Endothelial cell (in vitro differentiated cells): ENCODE data around the gene P3H2. TPM values are rescaled to one million over a fixed set of nuclear protein-coding genes. Genes with fewer than 3 reads are reported as not detected.

ENCODE experiments used
- DNase-seq: peaks from one replicate; pipeline ENCODE4 v3.0.0; 2021; ENCODE audit warnings: low spot score
- H3K27ac Mint-ChIP-seq: one replicate; pipeline ENCODE4 v1.8.0; 2021; ENCODE audit warnings: mixed read lengths, inconsistent platforms; ENCODE audit not compliant: unreplicated experiment
- H3K27me3 Mint-ChIP-seq: one replicate; pipeline ENCODE4 v1.8.0; 2021; ENCODE audit warnings: mild to moderate bottlenecking, moderate library complexity, mixed read lengths, inconsistent platforms; ENCODE audit not compliant: unreplicated experiment
- H3K36me3 Mint-ChIP-seq: one replicate; pipeline ENCODE4 v1.8.0; 2021; ENCODE audit warnings: mild to moderate bottlenecking, low read depth, mixed read lengths, inconsistent platforms; ENCODE audit not compliant: unreplicated experiment
- H3K4me1 Mint-ChIP-seq: one replicate; pipeline ENCODE4 v1.8.0; 2021; ENCODE audit warnings: mild to moderate bottlenecking, mixed read lengths, inconsistent platforms; ENCODE audit not compliant: unreplicated experiment
- H3K4me3 Mint-ChIP-seq: one replicate; pipeline ENCODE4 v1.8.0; 2021; ENCODE audit warnings: mild to moderate bottlenecking, mixed read lengths, inconsistent platforms; ENCODE audit not compliant: unreplicated experiment
- H3K9me3 Mint-ChIP-seq: one replicate; pipeline ENCODE4 v1.8.0; 2021; ENCODE audit warnings: mixed read lengths, inconsistent platforms; ENCODE audit not compliant: unreplicated experiment
- CTCF ChIP-seq: fragments of 200-600 bp; sonication (generic); IDR thresholded peaks from one replicate; pipeline ENCODE4 v1.5.0; 2021; ENCODE audit warnings: antibody characterized with exemption; ENCODE audit not compliant: unreplicated experiment
- total RNA-seq: library from RNA; stranded (reverse); fragmentation: NEBNext Ultra II Directional; extraction: Animal tissue kit (Norgen Biotek cat#: 25700); gene quantifications from one replicate; pipeline ENCODE4 v1.2.1, GENCODE V29; 2021; ENCODE audit not compliant: unreplicated experiment

The P3H2 gene
- total RNA-seq, 1 donor from 2014 or later = 1.5 TPM

GRCh38 chr3:190092250-190092649 is 28.4 kb downstream of the P3H2 start:
- H3K9me3 Mint-ChIP-seq = peaks cover 4% of the 10 kb centered on the region
- H3K4me1 Mint-ChIP-seq = peaks cover 6% of the 10 kb centered on the region
- H3K27me3 Mint-ChIP-seq = no peaks in the 10 kb centered on the region
- no peak for DNase-seq
- H3K27ac Mint-ChIP-seq = no peak overlapping the region
- no peak for TF ChIP-seq CTCF
- H3K36me3 Mint-ChIP-seq = no peaks in the 10 kb centered on the region
- no peak overlapping the region for H3K4me3 Mint-ChIP-seq

- DNase-seq = no peak
- no peaks in the 10 kb centered on the region for H3K27me3 Mint-ChIP-seq
- no peak overlapping the region for H3K4me3 Mint-ChIP-seq
- no peak overlapping the region for H3K27ac Mint-ChIP-seq
- H3K36me3 Mint-ChIP-seq = no peaks in the 10 kb centered on the region
- no peak for TF ChIP-seq CTCF
- H3K4me1 Mint-ChIP-seq = peaks cover 5% of the 10 kb centered on the region
- no peaks in the 10 kb centered on the region for H3K9me3 Mint-ChIP-seq
Observed at GRCh38 chr3:190089711-190090110, 31.0 kb downstream of the P3H2 start.

- no peak for TF ChIP-seq CTCF
- H3K36me3 Mint-ChIP-seq = no peaks in the 10 kb centered on the region
- no peak overlapping the region for H3K4me3 Mint-ChIP-seq
- no peak for DNase-seq
- H3K27ac Mint-ChIP-seq = no peak overlapping the region
- no peaks in the 10 kb centered on the region for H3K27me3 Mint-ChIP-seq
- H3K4me1 Mint-ChIP-seq = peaks cover 3% of the 10 kb centered on the region
- H3K9me3 Mint-ChIP-seq = no peaks in the 10 kb centered on the region
Observed at GRCh38 chr3:190088890-190089289, 31.8 kb downstream of the P3H2 start.

- no peaks in the 10 kb centered on the region for H3K27me3 Mint-ChIP-seq
- no peak overlapping the region for H3K27ac Mint-ChIP-seq
- H3K4me3 Mint-ChIP-seq = no peak overlapping the region
- no peaks in the 10 kb centered on the region for H3K4me1 Mint-ChIP-seq
- no peaks in the 10 kb centered on the region for H3K36me3 Mint-ChIP-seq
- no peak for TF ChIP-seq CTCF
- H3K9me3 Mint-ChIP-seq = no peaks in the 10 kb centered on the region
- no peak for DNase-seq
Observed at GRCh38 chr3:190086191-190086590, 34.5 kb downstream of the P3H2 start.

- H3K27ac Mint-ChIP-seq = no peak overlapping the region
- no peak for DNase-seq
- H3K36me3 Mint-ChIP-seq = no peaks in the 10 kb centered on the region
- H3K4me1 Mint-ChIP-seq = no peaks in the 10 kb centered on the region
- H3K4me3 Mint-ChIP-seq = no peak overlapping the region
- TF ChIP-seq CTCF = no peak
- no peaks in the 10 kb centered on the region for H3K27me3 Mint-ChIP-seq
- H3K9me3 Mint-ChIP-seq = no peaks in the 10 kb centered on the region
Observed at GRCh38 chr3:190084983-190085382, 35.7 kb downstream of the P3H2 start.
